Gastroesophageal sphincter (tissue), 4 donors: ENCODE data around the gene MACROD2. TPM values are rescaled to one million over a fixed set of nuclear protein-coding genes. Genes with fewer than 3 reads are reported as not detected.
"Not testable (repeated sequence)": the region's sequence is repeated elsewhere in the genome, so short reads cannot be mapped to it uniquely, and the experiment has no call there.

Experiments
- ATAC-seq: fragments of 150-250 bp; one replicate; pipeline ENCODE4 v1.9.1; 2016; ENCODE audit warnings: mild to moderate bottlenecking, moderate library complexity
- H3K27ac ChIP-seq, 4 donors: fragments of 200-600 bp; sonication (generic) in 3 of 4; 1 replicate in 3 of 4; 2 replicates in 1 of 4; pipeline ENCODE4 v1.5.1; 2016 to 2019
- H3K27me3 ChIP-seq: fragments of 200-600 bp; sonication (generic); one replicate; pipeline ENCODE4 v1.5.1; 2019
- H3K36me3 ChIP-seq, 2 donors: fragments of 200-600 bp; sonication (generic); one replicate each; pipeline ENCODE4 v1.5.1; 2019; ENCODE audit warnings: control low read depth in 1 of 2
- H3K4me1 ChIP-seq, 3 donors: fragments of 200-600 bp; sonication (generic); 1 replicate in 2 of 3; 2 replicates in 1 of 3; pipeline ENCODE4 v1.5.1; 2016 to 2019; ENCODE audit warnings: control low read depth in 2 of 3
- H3K4me3 ChIP-seq, 2 donors: fragments of 200-600 bp; sonication (generic); one replicate each; pipeline ENCODE4 v1.5.1; 2019; ENCODE audit warnings: mild to moderate bottlenecking in 1 of 2, moderate library complexity in 1 of 2
- H3K9me3 ChIP-seq, 3 donors: fragments of 200-600 bp; sonication (generic); one replicate each; pipeline ENCODE4 v1.5.1; 2017 to 2019; ENCODE audit warnings: control low read depth in 2 of 3
- CTCF ChIP-seq, 4 experiments: fragments of 200-600 bp in 2 of 4; fragments of 450-650 bp in 2 of 4; sonication (generic) in 1 of 4; IDR thresholded peaks; one replicate each; pipeline ENCODE4 v1.5.1; 2017 to 2019; ENCODE audit warnings: antibody characterized with exemption in 4 of 4, mild to moderate bottlenecking in 2 of 4, moderate library complexity in 2 of 4
- EP300 ChIP-seq: sonication (generic); formaldehyde crosslinking; IDR thresholded peaks from one replicate; pipeline ENCODE4 v1.6.1; 2017; ENCODE audit warnings: antibody characterized with exemption, mild to moderate bottlenecking
- POLR2A ChIP-seq, 2 donors: fragments of 450-650 bp; IDR thresholded peaks; one replicate each; pipeline ENCODE4 v1.6.1; 2017; ENCODE audit warnings: antibody characterized with exemption in 2 of 2, mild to moderate bottlenecking in 2 of 2, moderate library complexity in 1 of 2
- POLR2AphosphoS5 ChIP-seq: sonication (generic); formaldehyde crosslinking; IDR thresholded peaks from one replicate; pipeline ENCODE4 v1.6.1; 2017; ENCODE audit warnings: antibody characterized with exemption
- WGBS, 2 donors: methylation state at CpG; one replicate each; pipeline ENCODE4 v1.1.5; 2018; ENCODE audit warnings: low coverage in 1 of 2; 5-methylcytosine and 5-hydroxymethylcytosine counted together
- total RNA-seq, 4 donors: library from RNA; depleted of rRNA; stranded (reverse); fragments of >200 nt; gene quantifications; one replicate each; pipeline ENCODE4 v1.1.0, GENCODE V29; 2016

MACROD2 gene
- total RNA-seq, 4 donors from 2014 or later: 4.0 to 12.1 (median 7.4) TPM

DNA sequence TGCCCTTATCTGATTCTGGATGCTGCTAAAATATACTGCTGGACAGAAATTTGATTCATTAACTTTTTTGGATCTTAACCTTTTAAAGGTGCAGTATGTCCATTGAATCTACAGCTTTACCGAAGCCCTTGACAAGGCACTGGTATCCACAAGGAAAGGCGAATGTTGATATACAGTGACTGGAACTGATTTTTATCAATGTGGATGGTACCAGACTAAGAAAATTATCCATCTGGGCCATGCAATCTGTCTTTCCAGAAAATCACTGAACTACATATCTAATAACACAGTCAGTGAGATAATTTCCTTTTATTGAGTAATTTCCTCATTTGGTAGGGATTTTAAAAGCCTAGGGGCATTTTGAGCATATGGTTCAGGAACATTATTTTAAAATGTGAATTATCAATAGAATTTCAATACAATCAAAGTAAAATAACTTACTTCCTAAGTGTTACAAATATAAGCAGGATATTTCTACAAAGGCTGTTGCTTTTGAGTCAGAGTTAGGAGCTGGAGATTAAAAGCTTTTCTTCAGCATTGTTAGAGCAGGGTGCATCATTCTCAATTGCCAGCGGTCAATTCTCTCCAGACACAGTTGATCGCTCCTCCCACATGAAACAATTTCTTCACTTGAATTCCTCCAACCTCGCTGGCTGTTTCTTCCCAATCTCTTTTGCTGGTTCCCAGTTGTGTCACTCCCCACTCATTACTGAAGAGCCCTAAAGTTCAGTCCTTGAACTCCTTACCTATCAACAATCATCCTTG, 927.4 kb downstream of the MACROD2 start:
- WGBS, 2 donors: 85 to 100% methylated on average over 2 to 5 of the region's 5 CpGs
- no peaks in the 10 kb centered on the region for H3K4me1 ChIP-seq

GRCh38 chr20:14924433-14924832, 929.1 kb downstream of the MACROD2 start:
- no peak for ATAC-seq
- TF ChIP-seq POLR2AphosphoS5 (no peak), EP300 (no peak), POLR2A (IDR thresholded peaks at IDR 0.05) (no peak), CTCF (IDR thresholded peaks at IDR 0.05) (no peak)
- Histone ChIP-seq H3K4me3 (no peak overlapping the region), H3K36me3 (no peaks in the 10 kb centered on the region), H3K27ac (no peak overlapping the region), H3K9me3 (no peaks in the 10 kb centered on the region), H3K4me1 (no peaks in the 10 kb centered on the region), H3K27me3 (no peaks in the 10 kb centered on the region)
- 72 to 91% methylated on average over 1 of the region's 1 CpG for WGBS, 2 donors

More for the DNA sequence above, 927.4 kb downstream of the MACROD2 start:
- H3K27me3 ChIP-seq: no peaks in the 10 kb centered on the region
- H3K4me3 ChIP-seq: no peak overlapping the region
- no peaks in the 10 kb centered on the region for H3K9me3 ChIP-seq
- TF ChIP-seq CTCF (IDR thresholded peaks at IDR 0.05): no peak
- no peak for TF ChIP-seq POLR2AphosphoS5
- TF ChIP-seq POLR2A (IDR thresholded peaks at IDR 0.05): no peak
- no peak for TF ChIP-seq EP300
- no peak for ATAC-seq
- no peak overlapping the region for H3K27ac ChIP-seq
- H3K36me3 ChIP-seq: no peaks in the 10 kb centered on the region

DNA sequence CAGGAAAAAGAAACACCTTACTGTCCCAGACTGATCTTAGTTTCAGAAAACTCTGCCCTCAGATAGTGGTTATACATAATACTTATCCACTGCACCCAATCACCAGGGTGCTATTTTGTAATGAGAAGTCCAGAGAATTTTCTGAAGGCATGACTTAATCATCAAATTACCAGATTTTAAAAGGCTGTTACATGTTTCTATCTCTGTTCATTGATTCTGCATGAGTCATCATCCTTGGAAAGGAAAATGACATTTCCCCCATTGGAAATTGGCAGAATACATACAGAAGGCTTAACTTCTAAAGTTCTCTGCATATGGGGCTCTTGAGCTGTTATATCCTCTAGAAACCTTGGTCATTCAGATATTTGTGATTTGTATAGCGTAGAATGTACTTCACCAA, 930.0 kb downstream of the MACROD2 start:
- H3K4me1 ChIP-seq: no peaks in the 10 kb centered on the region
- no peaks in the 10 kb centered on the region for H3K36me3 ChIP-seq
- WGBS, 2 donors: 88 to 100% methylated on average over 1 of the region's 1 CpG
- H3K4me3 ChIP-seq: no peak overlapping the region
- ATAC-seq: no peak
- TF ChIP-seq CTCF (IDR thresholded peaks at IDR 0.05): no peak
- TF ChIP-seq EP300: no peak
- no peak for TF ChIP-seq POLR2AphosphoS5
- TF ChIP-seq POLR2A (IDR thresholded peaks at IDR 0.05): no peak
- H3K9me3 ChIP-seq: no peaks in the 10 kb centered on the region
- H3K27me3 ChIP-seq: no peaks in the 10 kb centered on the region
- H3K27ac ChIP-seq: no peak overlapping the region

DNA sequence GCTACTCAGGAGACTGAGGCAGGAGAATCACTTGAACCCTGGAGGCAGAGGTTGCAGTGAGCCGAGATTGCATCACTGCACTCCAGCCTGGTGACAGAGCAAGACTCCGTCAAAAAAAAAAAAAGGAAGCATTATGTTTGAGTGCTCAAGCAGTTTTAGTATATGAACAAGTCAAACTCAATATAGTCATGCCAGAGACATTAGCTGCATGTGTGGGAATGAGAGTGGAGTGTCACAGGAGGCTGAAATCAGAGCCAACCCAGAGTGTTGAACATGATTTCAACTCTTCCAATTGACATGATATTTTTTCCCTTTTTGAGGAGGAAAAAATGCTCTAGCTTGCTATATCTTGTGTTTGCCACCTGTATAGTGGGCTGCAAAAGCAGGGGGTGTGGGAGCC, 931.1 kb downstream of the MACROD2 start:
- 100% methylated on average over 1 of the region's 2 CpGs; no CpG with 5 or more reads in 1 of the 2 donors for WGBS, 2 donors
- H3K9me3 ChIP-seq, H3K4me3 ChIP-seq, H3K36me3 ChIP-seq, ATAC-seq, H3K27ac ChIP-seq, H3K4me1 ChIP-seq, H3K27me3 ChIP-seq: not testable (repeated sequence)

DNA sequence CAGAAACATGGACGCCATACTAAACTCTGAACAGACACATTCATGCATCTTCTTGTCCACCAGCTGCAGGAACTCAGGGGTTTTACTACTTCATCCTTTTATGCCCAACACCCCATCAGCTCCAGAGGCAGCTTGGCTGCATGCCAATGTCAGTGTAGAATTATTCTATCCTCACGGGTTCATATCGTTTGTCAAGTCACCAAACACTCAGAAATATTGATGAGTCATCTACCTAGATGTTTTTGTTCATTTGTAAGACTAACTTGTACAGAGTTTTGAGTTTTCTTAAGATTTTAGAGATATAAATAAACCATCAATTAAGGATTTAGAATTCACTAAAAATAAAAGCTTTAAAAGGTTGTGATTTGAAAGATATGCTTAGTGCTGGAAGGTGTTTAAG, 932.8 kb downstream of the MACROD2 start:
- no peak for ATAC-seq
- 26 to 46% methylated on average over 2 to 3 of the region's 3 CpGs for WGBS, 2 donors

More for the DNA sequence above, 932.8 kb downstream of the MACROD2 start:
- Histone ChIP-seq H3K27ac (no peak overlapping the region), H3K4me1 (no peaks in the 10 kb centered on the region), H3K27me3 (no peaks in the 10 kb centered on the region), H3K9me3 (no peaks in the 10 kb centered on the region), H3K36me3 (no peaks in the 10 kb centered on the region), H3K4me3 (no peak overlapping the region)
- TF ChIP-seq POLR2A (IDR thresholded peaks at IDR 0.05) (no peak), POLR2AphosphoS5 (no peak), CTCF (IDR thresholded peaks at IDR 0.05) (no peak), EP300 (no peak)
